Left ventricle myocardium inferior (tissue), 1 donor: ENCODE measurements around the gene TRPV6. TPM values are rescaled to one million over a fixed set of nuclear protein-coding genes. Genes with fewer than 3 reads are reported as not detected.

Experiments
- DNase-seq: peaks from one replicate; pipeline ENCODE4 v3.0.0-alpha.2; 2020
- H3K27ac ChIP-seq: fragments of 200-600 bp; replicated peaks from 2 replicates; pipeline ENCODE4 v1.8.0; 2021
- H3K27me3 ChIP-seq: fragments of 200-600 bp; 2 replicates; pipeline ENCODE4 v1.8.0; 2021; ENCODE audit warnings: low read depth
- H3K36me3 ChIP-seq: fragments of 200-600 bp; 2 replicates; pipeline ENCODE4 v1.8.0; 2021
- H3K4me1 ChIP-seq: fragments of 200-600 bp; 2 replicates; pipeline ENCODE4 v1.8.0; 2021
- H3K4me3 ChIP-seq: fragments of 200-600 bp; 2 replicates; pipeline ENCODE4 v1.8.0; 2021; ENCODE audit warnings: mild to moderate bottlenecking, moderate library complexity
- H3K9me3 ChIP-seq: fragments of 200-600 bp; replicated peaks from 2 replicates; pipeline ENCODE4 v1.8.0; 2021
- intact Hi-C: fragments of 100-400 bp; cut with micrococcal nuclease; formaldehyde crosslinking; loops from one replicate; pipeline ENCODE4 v1.11.0; 2022
- total RNA-seq: library from RNA; stranded (reverse); fragmentation: NEBNext Ultra II Directional; extraction: Animal tissue kit (Norgen Biotek cat#: 25700); gene quantifications from one replicate; pipeline ENCODE4 v1.2.1, GENCODE V29; 2021
- TF ChIP-seq, protein P1 (sequence below): fragments of 200-600 bp; IDR thresholded peaks from 2 replicates; pipeline ENCODE4 v1.8.0; 2021; ENCODE audit warnings: antibody characterized with exemption, mild to moderate bottlenecking, borderline replicate concordance
- donor health status: DM: no; HTN: yes; CAD: no; lungs with severe emphysema.

The TRPV6 gene
- total RNA-seq, 1 donor from 2014 or later: not detected

DNA sequence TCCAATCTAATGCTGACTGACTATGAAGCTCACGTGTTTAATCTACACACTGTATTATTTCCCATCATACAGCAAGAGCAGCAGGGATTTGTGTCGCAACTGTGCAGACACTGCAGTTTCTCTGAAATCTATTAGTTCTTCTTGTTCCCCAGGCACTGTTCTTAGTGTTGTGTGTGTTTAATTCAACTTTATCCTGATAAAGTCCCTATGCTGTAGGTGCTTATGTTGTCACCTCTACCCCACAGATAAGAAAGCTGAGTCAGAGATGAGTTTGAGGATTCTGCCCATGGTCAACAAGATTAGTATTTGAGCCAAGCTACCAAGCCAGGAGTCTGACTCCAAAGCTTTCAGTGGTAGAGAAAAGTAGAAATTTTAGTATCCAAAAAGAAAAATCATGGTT lies 53.1 kb downstream of the TRPV6 start:
- Histone ChIP-seq H3K36me3 (no peaks in the 10 kb centered on the region), H3K27ac (no peak overlapping the region), H3K4me3 (no peak overlapping the region), H3K9me3 (no peaks in the 10 kb centered on the region), H3K27me3 (peaks cover 21% of the 10 kb centered on the region), H3K4me1 (no peaks in the 10 kb centered on the region)
- TF ChIP-seq, protein P1, sequence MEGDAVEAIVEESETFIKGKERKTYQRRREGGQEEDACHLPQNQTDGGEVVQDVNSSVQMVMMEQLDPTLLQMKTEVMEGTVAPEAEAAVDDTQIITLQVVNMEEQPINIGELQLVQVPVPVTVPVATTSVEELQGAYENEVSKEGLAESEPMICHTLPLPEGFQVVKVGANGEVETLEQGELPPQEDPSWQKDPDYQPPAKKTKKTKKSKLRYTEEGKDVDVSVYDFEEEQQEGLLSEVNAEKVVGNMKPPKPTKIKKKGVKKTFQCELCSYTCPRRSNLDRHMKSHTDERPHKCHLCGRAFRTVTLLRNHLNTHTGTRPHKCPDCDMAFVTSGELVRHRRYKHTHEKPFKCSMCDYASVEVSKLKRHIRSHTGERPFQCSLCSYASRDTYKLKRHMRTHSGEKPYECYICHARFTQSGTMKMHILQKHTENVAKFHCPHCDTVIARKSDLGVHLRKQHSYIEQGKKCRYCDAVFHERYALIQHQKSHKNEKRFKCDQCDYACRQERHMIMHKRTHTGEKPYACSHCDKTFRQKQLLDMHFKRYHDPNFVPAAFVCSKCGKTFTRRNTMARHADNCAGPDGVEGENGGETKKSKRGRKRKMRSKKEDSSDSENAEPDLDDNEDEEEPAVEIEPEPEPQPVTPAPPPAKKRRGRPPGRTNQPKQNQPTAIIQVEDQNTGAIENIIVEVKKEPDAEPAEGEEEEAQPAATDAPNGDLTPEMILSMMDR: no peak
- DNase-seq: no peak
- intact Hi-C loops: no loop called here

DNA sequence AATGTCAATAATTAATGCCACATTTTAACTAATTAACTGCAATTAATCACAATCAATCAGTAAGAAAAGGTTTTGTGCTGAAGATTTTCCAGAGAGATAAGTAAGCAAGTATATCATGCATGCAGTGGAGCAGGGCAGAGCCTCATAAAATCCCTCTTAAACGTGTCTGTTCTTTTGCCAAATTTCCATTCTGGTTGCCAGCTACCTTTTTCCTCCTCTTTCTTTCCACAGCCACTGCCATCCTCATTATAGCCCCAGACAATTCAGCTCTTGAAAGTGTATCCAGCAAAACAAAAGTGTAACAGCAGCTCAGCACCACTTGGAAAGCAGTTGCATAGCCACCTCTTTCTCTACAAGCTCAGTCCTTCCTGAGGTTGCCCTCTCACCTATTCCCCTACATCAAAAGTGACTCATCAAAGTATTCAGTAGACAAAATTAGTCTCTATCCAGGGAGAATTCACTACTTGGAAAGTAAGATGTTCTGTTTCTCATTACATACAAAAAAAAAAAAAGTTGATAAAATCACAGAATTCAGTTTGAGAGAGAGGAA lies 57.5 kb downstream of the TRPV6 start:
- no peaks in the 10 kb centered on the region for H3K4me1 ChIP-seq
- intact Hi-C loops: no loop called here
- peaks cover 27% of the 10 kb centered on the region for H3K27me3 ChIP-seq
- no peaks in the 10 kb centered on the region for H3K36me3 ChIP-seq
- DNase-seq: no peak
- H3K4me3 ChIP-seq: no peak overlapping the region
- no peak overlapping the region for H3K27ac ChIP-seq
- peaks cover 8% of the 10 kb centered on the region for H3K9me3 ChIP-seq
- TF ChIP-seq, protein P1: no peak

- no peaks in the 10 kb centered on the region for H3K36me3 ChIP-seq
- intact Hi-C loops: no loop called here
- TF ChIP-seq, protein P1: no peak
- peaks cover 31% of the 10 kb centered on the region for H3K27me3 ChIP-seq
- no peaks in the 10 kb centered on the region for H3K4me1 ChIP-seq
- H3K27ac ChIP-seq: no peak overlapping the region
- peaks cover 18% of the 10 kb centered on the region for H3K9me3 ChIP-seq
- no peak overlapping the region for H3K4me3 ChIP-seq
- no peak for DNase-seq
These were observed 62.8 kb downstream of the TRPV6 start for GRCh38 chr7:142822714-142823113.

Other genes starting within 250 kb of the TRPV6 start
- gene PRSS1, start 136.3 kb downstream of the TRPV6 start, total RNA-seq: not detected
- not detected for gene PRSS2, start 114.8 kb downstream of the TRPV6 start, total RNA-seq
- gene EPHB6, start 30.7 kb downstream of the TRPV6 start, total RNA-seq: 4.4 TPM
- gene TRPV5, start 48.0 kb upstream of the TRPV6 start, total RNA-seq: not detected
- not detected for gene LLCFC1, start 53.7 kb upstream of the TRPV6 start, total RNA-seq
- gene KEL, start 76.6 kb upstream of the TRPV6 start, total RNA-seq: 0.38 TPM
- gene OR9A2, start 141.4 kb upstream of the TRPV6 start, total RNA-seq: not detected
- not detected for gene OR6V1, start 166.6 kb upstream of the TRPV6 start, total RNA-seq
- not detected for gene PIP, start 246.3 kb upstream of the TRPV6 start, total RNA-seq